Stimulated activated CD8-positive, alpha-beta memory T cell treated with anti-CD3 and anti-CD28 coated beads, Interleukin-4, amount 100 ng/mL, for 48 hours (primary cell): ENCODE results near the gene HIPK1.

Source experiments
- DNase-seq: peaks from one replicate; pipeline ENCODE4 v3.0.0-alpha.2; 2020

The HIPK1 gene

GRCh38 chr1:113913887-113914664 is 15.0 kb upstream of the HIPK1 start:
- DNase-seq: no peak

GRCh38 chr1:113916974-113917373 is 12.2 kb upstream of the HIPK1 start:
- DNase-seq: no peak

- no peak for DNase-seq
Observed at GRCh38 chr1:113917400-113918082, 11.6 kb upstream of the HIPK1 start.

- no peak for DNase-seq
Observed at GRCh38 chr1:113918243-113918642, 10.9 kb upstream of the HIPK1 start.

GRCh38 chr1:113922957-113923356 is 6.2 kb upstream of the HIPK1 start:
- DNase-seq: no peak

- DNase-seq: no peak
Observed at GRCh38 chr1:113924473-113924872, 4.7 kb upstream of the HIPK1 start.

GRCh38 chr1:113928187-113928930 is 765 bp upstream of the HIPK1 start:
- no peak for DNase-seq

GRCh38 chr1:113929750-113930498 is 800 bp downstream of the HIPK1 start:
- DNase-seq: peak; percentile 72

GRCh38 chr1:113930499-113931161 is 1.5 kb downstream of the HIPK1 start:
- DNase-seq: peak; percentile 79

GRCh38 chr1:113931451-113931851 is 2.3 kb downstream of the HIPK1 start:
- no peak for DNase-seq

GRCh38 chr1:113934006-113934405 is 4.9 kb downstream of the HIPK1 start:
- DNase-seq: no peak

- DNase-seq: no peak
Observed at GRCh38 chr1:113934511-113935055, 5.5 kb downstream of the HIPK1 start.

GRCh38 chr1:113935176-113935575 is 6.1 kb downstream of the HIPK1 start:
- DNase-seq: no peak

GRCh38 chr1:113935970-113936369 is 6.8 kb downstream of the HIPK1 start:
- no peak for DNase-seq

GRCh38 chr1:113937146-113937545 is 8.0 kb downstream of the HIPK1 start:
- DNase-seq: no peak

- no peak for DNase-seq
Observed at GRCh38 chr1:113938192-113938591, 9.1 kb downstream of the HIPK1 start.

GRCh38 chr1:113940365-113941244 is 11.5 kb downstream of the HIPK1 start:
- DNase-seq: peak; percentile 71

GRCh38 chr1:113941245-113941559 is 12.1 kb downstream of the HIPK1 start:
- no peak for DNase-seq

- no peak for DNase-seq
Observed at GRCh38 chr1:113942527-113942926, 13.4 kb downstream of the HIPK1 start.

- DNase-seq: no peak
Observed at GRCh38 chr1:113943028-113943811, 14.1 kb downstream of the HIPK1 start.
